Measurements from ENCODE around the gene ZSCAN31. TPM values are rescaled to one million over a fixed set of nuclear protein-coding genes. Genes with fewer than 3 reads are reported as not detected.

Gene ZSCAN31
- total and polyA plus RNA-seq, 10 of the 15 experiments (the other 5 are each of a cell fraction or from before 2014, with no cell fraction given): 1.6 to 5.2 (median 2.9) TPM

GRCh38 chr6:28373925-28374324 is 38.0 kb upstream of the ZSCAN31 start:
- FAIRE-seq: no peak
- CTCF ChIA-PET: no interaction called here
- ATAC-seq: no peak

More at GRCh38 chr6:28373925-28374324, 38.0 kb upstream of the ZSCAN31 start:
- WGBS (ENCODE audit: insufficient coverage, insufficient replicate concordance, low lambda C conversion rate, missing lambda C conversion rate): 100% methylated on average over 1 of the region's 1 CpG
- intact Hi-C loops (cut with micrococcal nuclease; ENCODE audit: unreplicated experiment) (no loop called here), in situ Hi-C loops (cut with MboI) (loop anchor here (25.0 kb wide), 1 partner anchor 1212 kb away; no protein-coding TSS in a partner anchor)
- no TSS peak for BruUV-seq (replicated peaks)
- H4K20me1 ChIP-seq (ENCODE audit: control insufficient read depth, insufficient read depth): no peaks in the 10 kb centered on the region
- no peak overlapping the region for H3K4me2 ChIP-seq (ENCODE audit: control insufficient read depth, insufficient read depth)
- H3K79me2 ChIP-seq (ENCODE audit: control insufficient read depth, insufficient read depth, low read length): no peaks in the 10 kb centered on the region
- H3K4me1 ChIP-seq (ENCODE audit: control insufficient read depth, insufficient read depth, low read length): peaks cover 5% of the 10 kb centered on the region
- no peaks in the 10 kb centered on the region for H3K27me3 ChIP-seq (replicated peaks in 1 of 2; ENCODE audit: control insufficient read depth in 2 of 2, insufficient read depth in 2 of 2, low read length in 1 of 2)
- H3K36me3 ChIP-seq (ENCODE audit: control insufficient read depth in 2 of 2, insufficient read depth in 2 of 2, low read length in 1 of 2): peaks cover 0 to 3% of the 10 kb centered on the region in 2 experiments; a peak in 1 of 4 replicates
- H3K4me3 ChIP-seq: no peak overlapping the region
- no peak overlapping the region for H3K9ac ChIP-seq (ENCODE audit: control insufficient read depth, insufficient read depth, low read length)
- TF ChIP-seq CBX5 (IDR thresholded peaks at IDR 0.05; ENCODE audit: low read depth): no peak
- no peak for TF ChIP-seq MTA2 (IDR thresholded peaks at IDR 0.05; ENCODE audit: low read depth)
- TF ChIP-seq NKRF (conservative IDR thresholded peaks at IDR 0.05): no peak
- TF ChIP-seq IKZF1 (conservative IDR thresholded peaks at IDR 0.05): no peak
- TF ChIP-seq WRNIP1 (IDR thresholded peaks at IDR 0.05; ENCODE audit: borderline replicate concordance, low read depth, low read length): no peak
- TF ChIP-seq HDGF (IDR thresholded peaks at IDR 0.05): no peak
- TF ChIP-seq STAT1 (conservative IDR thresholded peaks at IDR 0.05): no peak
- no peak for TF ChIP-seq JUND (IDR thresholded peaks at IDR 0.05; ENCODE audit: low read depth, low read length)
- no peak for TF ChIP-seq ZNF207 (IDR thresholded peaks at IDR 0.05; ENCODE audit: borderline replicate concordance)
- no peak for TF ChIP-seq HDAC6 (IDR thresholded peaks at IDR 0.05; ENCODE audit: unreplicated experiment)
- SMC1A ChIA-PET (ENCODE audit: uncharacterized antibody, unreplicated experiment): no interaction called here
- no peak for DNase-seq (ENCODE audit: low read depth, low spot score)
- POLR2A ChIA-PET: no interaction called here
- H3K9me3 ChIP-seq (replicated peaks; ENCODE audit: control insufficient read depth, insufficient read depth, low read length): no peaks in the 10 kb centered on the region; the same call in 1 of the 3 replicates
- H3K27ac ChIP-seq (ENCODE audit: control insufficient read depth, insufficient read depth): no peak overlapping the region
- H2AFZ ChIP-seq (ENCODE audit: control insufficient read depth, low read depth, low read length): no peak overlapping the region
- RAD21 ChIA-PET (ENCODE audit: unreplicated experiment): no interaction called here

Measured in GM12878 (cell line).